ENCODE results near the gene AFAP1. TPM values are rescaled to one million over a fixed set of nuclear protein-coding genes. Genes with fewer than 3 reads are reported as not detected.

AFAP1 gene
- total RNA-seq, 5 donors from 2014 or later (not counting 1 experiment from before 2014, with no cell fraction given), result 4.8 to 34.8 (median 20.3) TPM

- Histone ChIP-seq H3K27me3 (replicated peaks in 1 of 2; ENCODE audit: control insufficient read depth in 2 of 2, extremely low read depth in 1 of 2, insufficient read depth in 2 of 2, low read length in 1 of 2) (no peaks in the 10 kb centered on the region), H3K4me3 (ENCODE audit: control insufficient read depth in 1 of 2, extremely low read depth in 1 of 2, low read length in 1 of 2) (no peak overlapping the region), H3K36me3 (ENCODE audit: control insufficient read depth in 2 of 2, extremely low read depth in 1 of 2, insufficient read depth in 1 of 2, low read length in 1 of 2) (peaks cover 0 to 10% of the 10 kb centered on the region in 2 donors), H3K9me3 (no peaks in the 10 kb centered on the region), H3K4me1 (ENCODE audit: control insufficient read depth in 1 of 2, extremely low read depth in 1 of 2, insufficient read depth in 2 of 2, low read length in 2 of 2) (peaks cover 2 to 25% of the 10 kb centered on the region in 2 experiments), H3K27ac (ENCODE audit: low read length) (no peak overlapping the region)
- 90% methylated on average over 9 of the region's 10 CpGs for WGBS (ENCODE audit: insufficient coverage)
- ChIA-PET POLR2A (no interaction called here), CTCF (interaction anchor here in 1 of 2 donors (0.5 kb wide), 1 partner anchor 9 kb away, joined by 5 read pairs; no protein-coding TSS in a partner anchor)
- DNase-seq (no peak), ATAC-seq (replicated peaks in 1 of 4) (no peak)
- Mint-ChIP-seq H3K27ac (no peak overlapping the region), H3K36me3 (peaks cover 24% of the 10 kb centered on the region), H3K9me3 (no peaks in the 10 kb centered on the region), H3K27me3 (no peaks in the 10 kb centered on the region), H3K4me3 (no peak overlapping the region), H3K4me1 (peaks cover 7 to 33% (median 16%) of the 10 kb centered on the region in 3 donors)
Measured at GRCh38 chr4:7786517-7786916, 153.1 kb downstream of the AFAP1 start.

- Mint-ChIP-seq H3K27ac (no peak overlapping the region), H3K4me1 (peaks cover 10 to 38% (median 20%) of the 10 kb centered on the region in 3 donors), H3K27me3 (no peaks in the 10 kb centered on the region), H3K4me3 (no peak overlapping the region), H3K9me3 (no peaks in the 10 kb centered on the region), H3K36me3 (peaks cover 24% of the 10 kb centered on the region)
- H3K9me3 ChIP-seq, result no peaks in the 10 kb centered on the region
- H3K27ac ChIP-seq (ENCODE audit: low read length), result no peak overlapping the region
- ATAC-seq (replicated peaks in 1 of 4) (no peak), DNase-seq (no peak)
- WGBS (ENCODE audit: insufficient coverage), result 81% methylated on average over 3 of the region's 10 CpGs
- H3K4me3 ChIP-seq (ENCODE audit: control insufficient read depth in 1 of 2, extremely low read depth in 1 of 2, low read length in 1 of 2), result no peak overlapping the region
- CTCF ChIA-PET, result interaction anchor here in 1 of 2 donors (0.5 kb wide), 1 partner anchor 9 kb away, joined by 5 read pairs; no protein-coding TSS in a partner anchor
- POLR2A ChIA-PET, result no interaction called here
- no peaks in the 10 kb centered on the region for H3K27me3 ChIP-seq (replicated peaks in 1 of 2; ENCODE audit: control insufficient read depth in 2 of 2, extremely low read depth in 1 of 2, insufficient read depth in 2 of 2, low read length in 1 of 2)
- peaks cover 0 to 12% of the 10 kb centered on the region in 2 donors for H3K36me3 ChIP-seq (ENCODE audit: control insufficient read depth in 2 of 2, extremely low read depth in 1 of 2, insufficient read depth in 1 of 2, low read length in 1 of 2)
- H3K4me1 ChIP-seq (ENCODE audit: control insufficient read depth in 1 of 2, extremely low read depth in 1 of 2, insufficient read depth in 2 of 2, low read length in 2 of 2), result peaks cover 5 to 30% of the 10 kb centered on the region in 2 experiments
Measured at GRCh38 chr4:7786040-7786439, 153.6 kb downstream of the AFAP1 start.

DNA sequence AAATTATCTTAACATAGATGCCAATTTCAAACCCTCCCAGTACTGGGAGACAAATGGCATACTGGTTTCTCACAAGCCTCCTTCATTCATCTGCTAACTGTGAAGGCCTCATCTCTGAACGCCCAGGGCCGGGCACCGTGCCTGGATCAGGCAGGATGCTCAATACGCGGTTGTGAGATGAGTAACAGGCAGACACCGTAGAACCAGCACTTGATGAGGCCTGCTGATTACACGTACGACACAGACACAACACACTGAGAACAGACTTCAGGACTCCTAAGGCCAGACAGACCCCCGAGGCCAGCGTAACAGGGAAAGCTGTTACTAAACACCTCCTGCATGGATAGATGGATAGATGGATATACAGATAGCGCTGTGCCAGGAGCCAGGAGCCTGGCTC, 154.6 kb downstream of the AFAP1 start:
- Mint-ChIP-seq H3K4me3 (no peak overlapping the region), H3K36me3 (peaks cover 24% of the 10 kb centered on the region), H3K9me3 (no peaks in the 10 kb centered on the region), H3K27ac (peak overlapping the region in 1 of 2 donors; percentile 28), H3K4me1 (peaks cover 10 to 43% (median 25%) of the 10 kb centered on the region in 3 donors), H3K27me3 (no peaks in the 10 kb centered on the region)
- CTCF ChIA-PET, result no interaction called here
- H3K36me3 ChIP-seq (ENCODE audit: control insufficient read depth in 2 of 2, extremely low read depth in 1 of 2, insufficient read depth in 1 of 2, low read length in 1 of 2), result peaks cover 0 to 12% of the 10 kb centered on the region in 2 donors
- ATAC-seq (replicated peaks in 1 of 4) (no peak), DNase-seq (no peak)
- no peak overlapping the region for H3K4me3 ChIP-seq (ENCODE audit: control insufficient read depth in 1 of 2, extremely low read depth in 1 of 2, low read length in 1 of 2)
- 91% methylated on average over 4 of the region's 11 CpGs for WGBS (ENCODE audit: insufficient coverage)
- H3K9me3 ChIP-seq, result no peaks in the 10 kb centered on the region
- H3K27ac ChIP-seq (ENCODE audit: low read length), result no peak overlapping the region
- POLR2A ChIA-PET, result no interaction called here
- peaks cover 7 to 30% of the 10 kb centered on the region in 2 experiments for H3K4me1 ChIP-seq (ENCODE audit: control insufficient read depth in 1 of 2, extremely low read depth in 1 of 2, insufficient read depth in 2 of 2, low read length in 2 of 2)
- no peaks in the 10 kb centered on the region for H3K27me3 ChIP-seq (replicated peaks in 1 of 2; ENCODE audit: control insufficient read depth in 2 of 2, extremely low read depth in 1 of 2, insufficient read depth in 2 of 2, low read length in 1 of 2)

GRCh38 chr4:7784131-7784870, 155.4 kb downstream of the AFAP1 start:
- H3K4me1 Mint-ChIP-seq, result peaks cover 10 to 49% (median 31%) of the 10 kb centered on the region in 3 donors
- no peak overlapping the region for H3K27ac Mint-ChIP-seq
- no peak for DNase-seq
- Histone ChIP-seq H3K27me3 (replicated peaks in 1 of 2; ENCODE audit: control insufficient read depth in 2 of 2, extremely low read depth in 1 of 2, insufficient read depth in 2 of 2, low read length in 1 of 2) (no peaks in the 10 kb centered on the region), H3K4me1 (ENCODE audit: control insufficient read depth in 1 of 2, extremely low read depth in 1 of 2, insufficient read depth in 2 of 2, low read length in 2 of 2) (peaks cover 7 to 30% of the 10 kb centered on the region in 2 experiments), H3K9me3 (no peaks in the 10 kb centered on the region), H3K4me3 (ENCODE audit: control insufficient read depth in 1 of 2, extremely low read depth in 1 of 2, low read length in 1 of 2) (no peak overlapping the region), H3K27ac (ENCODE audit: low read length) (no peak overlapping the region), H3K36me3 (ENCODE audit: control insufficient read depth in 2 of 2, extremely low read depth in 1 of 2, insufficient read depth in 1 of 2, low read length in 1 of 2) (peaks cover 0 to 12% of the 10 kb centered on the region in 2 donors)
- 85% methylated on average over 8 of the region's 14 CpGs for WGBS (ENCODE audit: insufficient coverage)
- no peak for ATAC-seq (replicated peaks in 1 of 4)
- no peak overlapping the region for H3K4me3 Mint-ChIP-seq
- no peaks in the 10 kb centered on the region for H3K27me3 Mint-ChIP-seq
- H3K36me3 Mint-ChIP-seq, result peaks cover 23% of the 10 kb centered on the region
- H3K9me3 Mint-ChIP-seq, result no peaks in the 10 kb centered on the region
- CTCF ChIA-PET, result no interaction called here
- POLR2A ChIA-PET, result interaction anchor here in 1 of 2 donors (0.5 kb wide), 1 partner anchor 47 kb away, joined by 4 read pairs; no protein-coding TSS in a partner anchor

GRCh38 chr4:7783541-7783940, 156.1 kb downstream of the AFAP1 start:
- WGBS (ENCODE audit: insufficient coverage), result 91% methylated on average over 8 of the region's 8 CpGs
- Mint-ChIP-seq H3K36me3 (peaks cover 28% of the 10 kb centered on the region), H3K27me3 (no peaks in the 10 kb centered on the region), H3K4me1 (peaks cover 10 to 56% (median 38%) of the 10 kb centered on the region in 3 donors), H3K9me3 (no peaks in the 10 kb centered on the region), H3K27ac (peak overlapping the region in 1 of 2 donors; percentile 39), H3K4me3 (no peak overlapping the region)
- no peaks in the 10 kb centered on the region for H3K9me3 ChIP-seq
- H3K36me3 ChIP-seq (ENCODE audit: control insufficient read depth in 2 of 2, extremely low read depth in 1 of 2, insufficient read depth in 1 of 2, low read length in 1 of 2), result peaks cover 3 to 13% of the 10 kb centered on the region in 2 donors
- H3K27me3 ChIP-seq (replicated peaks in 1 of 2; ENCODE audit: control insufficient read depth in 2 of 2, extremely low read depth in 1 of 2, insufficient read depth in 2 of 2, low read length in 1 of 2), result no peaks in the 10 kb centered on the region
- ATAC-seq (replicated peaks in 1 of 4) (no peak), DNase-seq (no peak)
- CTCF ChIA-PET, result no interaction called here
- POLR2A ChIA-PET, result no interaction called here
- no peak overlapping the region for H3K4me3 ChIP-seq (ENCODE audit: control insufficient read depth in 1 of 2, extremely low read depth in 1 of 2, low read length in 1 of 2)
- no peak overlapping the region for H3K27ac ChIP-seq (ENCODE audit: low read length)
- peaks cover 7 to 30% of the 10 kb centered on the region in 2 experiments for H3K4me1 ChIP-seq (ENCODE audit: control insufficient read depth in 1 of 2, extremely low read depth in 1 of 2, insufficient read depth in 2 of 2, low read length in 2 of 2)

DNA sequence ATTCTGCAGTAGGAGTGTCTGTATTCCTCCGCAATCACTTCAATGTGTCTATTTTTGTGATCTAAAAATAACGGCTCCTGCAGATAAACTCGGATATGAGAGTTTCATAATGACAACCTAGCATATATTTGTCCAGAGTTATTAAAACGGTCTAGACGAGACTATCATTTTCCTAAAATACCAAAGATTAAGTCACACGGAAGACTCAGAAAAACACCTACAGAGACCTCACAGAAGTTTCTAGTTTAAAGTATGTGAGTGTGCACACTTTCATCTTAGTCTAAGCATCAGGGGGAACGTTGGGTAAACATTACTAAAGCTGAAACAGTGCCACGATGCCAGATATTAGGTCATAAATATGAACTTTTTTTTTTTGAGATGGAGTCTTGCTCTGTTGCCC, 156.9 kb downstream of the AFAP1 start:
- Histone ChIP-seq H3K36me3 (ENCODE audit: control insufficient read depth in 2 of 2, extremely low read depth in 1 of 2, insufficient read depth in 1 of 2, low read length in 1 of 2) (peaks cover 3 to 20% of the 10 kb centered on the region in 2 donors), H3K27me3 (replicated peaks in 1 of 2; ENCODE audit: control insufficient read depth in 2 of 2, extremely low read depth in 1 of 2, insufficient read depth in 2 of 2, low read length in 1 of 2) (no peaks in the 10 kb centered on the region), H3K27ac (ENCODE audit: low read length) (no peak overlapping the region), H3K9me3 (no peaks in the 10 kb centered on the region), H3K4me1 (ENCODE audit: control insufficient read depth in 1 of 2, extremely low read depth in 1 of 2, insufficient read depth in 2 of 2, low read length in 2 of 2) (peaks cover 7 to 30% of the 10 kb centered on the region in 2 experiments), H3K4me3 (ENCODE audit: control insufficient read depth in 1 of 2, extremely low read depth in 1 of 2, low read length in 1 of 2) (no peak overlapping the region)
- ATAC-seq (replicated peaks in 1 of 4) (no peak), DNase-seq (no peak)
- peak overlapping the region; percentile 12 to 13 for H3K27ac Mint-ChIP-seq
- H3K36me3 Mint-ChIP-seq, result peaks cover 36% of the 10 kb centered on the region
- H3K4me1 Mint-ChIP-seq, result peaks cover 10 to 56% (median 38%) of the 10 kb centered on the region in 3 donors
- H3K9me3 Mint-ChIP-seq, result no peaks in the 10 kb centered on the region
- CTCF ChIA-PET, result no interaction called here
- 52% methylated on average over 3 of the region's 8 CpGs for WGBS (ENCODE audit: insufficient coverage)
- H3K27me3 Mint-ChIP-seq, result no peaks in the 10 kb centered on the region
- no peak overlapping the region for H3K4me3 Mint-ChIP-seq
- POLR2A ChIA-PET, result no interaction called here
